NCI-H146 (cell line): ENCODE results near the gene CACNB2.

Source experiments
- DNase-seq: peaks from one replicate; lab custom pipeline; 2025; lab: John Stamatoyannopoulos, UW

CACNB2 gene

DNA sequence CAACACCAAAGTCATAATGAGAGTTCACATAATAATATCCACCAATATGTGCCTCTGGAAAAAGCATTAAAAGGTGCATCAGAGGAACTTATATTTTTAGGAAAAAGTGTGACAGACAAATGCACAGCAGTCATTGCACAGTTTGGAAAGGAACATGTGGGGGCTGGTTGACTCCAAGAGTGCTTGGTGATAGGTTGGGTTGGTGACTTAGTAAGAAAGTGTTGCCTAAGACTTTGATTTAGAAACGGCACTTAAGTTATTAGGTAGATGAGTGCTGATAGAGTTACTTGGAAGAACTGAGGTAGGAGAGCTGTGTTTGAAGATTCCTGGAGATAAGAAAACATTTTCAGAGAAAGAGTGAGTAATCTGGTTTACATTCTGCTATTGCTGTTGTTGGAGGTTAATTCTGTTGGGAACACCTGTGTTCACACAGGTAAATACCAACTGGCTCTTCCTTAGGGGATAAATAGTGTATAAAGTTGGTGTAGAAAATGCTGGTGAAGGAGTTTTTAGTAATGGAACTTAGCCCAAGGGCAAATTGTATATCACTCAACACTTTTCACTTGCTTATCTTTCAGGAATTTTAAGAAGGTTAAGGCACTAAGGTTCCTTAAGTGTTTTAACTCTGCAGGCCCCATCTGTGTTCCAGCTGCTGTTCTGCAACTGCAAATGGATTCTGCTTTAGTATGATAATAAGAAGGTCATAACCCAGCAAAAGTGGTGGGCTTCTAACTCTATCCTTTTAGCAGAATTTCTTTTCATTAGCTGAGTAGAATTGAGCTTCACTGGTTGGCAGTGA is 315.1 kb downstream of the CACNB2 start:
- DNase-seq = no peak

DNA sequence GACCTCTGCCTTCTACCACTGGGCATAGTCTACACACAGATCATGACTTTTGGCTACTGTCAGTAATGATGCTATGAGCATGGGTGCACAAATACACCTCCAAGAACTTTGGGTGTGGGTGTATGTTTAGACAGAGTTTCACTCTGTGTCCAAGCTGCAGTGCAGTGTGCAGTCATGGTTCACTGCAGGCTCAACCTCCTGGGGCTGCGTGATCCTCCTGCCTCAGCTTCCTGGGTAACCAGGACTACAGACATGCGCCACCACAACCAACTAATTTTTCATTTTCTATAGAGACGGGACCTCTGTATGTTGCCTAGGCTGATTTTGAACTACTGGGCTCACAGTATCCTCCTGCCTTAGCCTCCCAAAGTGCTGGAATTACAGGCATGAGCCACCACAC is 316.8 kb downstream of the CACNB2 start:
- no peak for DNase-seq

- no peak for DNase-seq
Measured at GRCh38 chr10:18460032-18460431, 319.8 kb downstream of the CACNB2 start.

GRCh38 chr10:18463673-18464211 is 323.5 kb downstream of the CACNB2 start:
- no peak for DNase-seq

DNA sequence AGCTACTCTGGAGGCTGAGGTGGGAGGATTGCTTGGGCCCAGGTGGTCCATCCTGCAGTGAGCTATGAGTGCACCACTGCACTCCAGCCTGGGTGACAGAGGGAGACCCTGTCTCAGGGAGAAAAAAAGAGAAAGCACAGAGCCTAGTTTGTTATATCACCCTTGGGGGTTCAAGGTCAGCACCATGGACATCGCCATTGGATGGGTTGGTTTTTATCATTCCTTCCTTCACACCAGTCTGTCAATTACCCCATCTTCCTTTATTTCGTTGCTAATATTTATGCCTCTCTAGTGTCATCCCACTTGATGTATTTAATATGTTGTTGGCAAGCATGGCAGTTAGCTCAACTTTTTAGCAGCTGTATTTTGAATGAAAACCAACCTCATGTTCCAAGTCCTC is 328.9 kb downstream of the CACNB2 start:
- DNase-seq = no peak

DNA sequence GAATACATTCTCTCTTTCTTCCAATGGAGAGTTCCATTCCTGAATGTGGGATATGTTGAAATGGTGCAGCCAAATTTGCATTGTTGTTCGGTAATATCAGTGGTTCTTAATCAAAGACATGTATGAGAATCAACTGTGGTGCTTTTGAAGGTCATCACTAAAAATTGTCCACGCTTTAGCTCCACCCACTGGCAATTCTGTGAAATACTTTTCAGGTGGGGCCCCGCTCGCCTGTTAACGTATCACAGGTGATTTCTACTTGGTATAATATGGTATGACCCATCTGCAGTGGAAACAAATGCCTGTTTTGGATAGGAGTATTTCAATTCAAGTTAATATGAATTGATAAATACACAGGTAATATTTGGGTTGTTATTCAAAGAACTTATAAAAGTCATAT is 332.8 kb downstream of the CACNB2 start:
- DNase-seq = peak; percentile 79

- peak; percentile 85 for DNase-seq
Measured at GRCh38 chr10:18473424-18474117, 333.3 kb downstream of the CACNB2 start.

DNA sequence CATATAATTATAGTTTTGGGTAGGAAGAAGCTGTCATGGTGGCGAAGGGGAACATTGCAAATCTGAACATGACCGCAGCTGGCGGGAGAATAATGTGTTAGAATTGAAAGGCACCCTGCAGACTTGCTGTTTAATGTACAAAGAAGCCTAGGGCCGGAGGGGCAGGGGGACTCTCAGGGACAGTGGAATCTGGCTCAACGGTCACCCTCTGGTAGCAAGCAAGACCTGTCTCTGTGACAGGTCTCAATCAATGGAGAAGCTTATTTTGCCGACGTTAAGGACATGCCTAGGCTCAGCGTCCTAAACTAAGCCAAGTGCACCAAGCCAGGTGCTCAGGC is 333.9 kb downstream of the CACNB2 start:
- peak; percentile 90 for DNase-seq

GRCh38 chr10:18476076-18476647 is 335.9 kb downstream of the CACNB2 start:
- DNase-seq = no peak

DNA sequence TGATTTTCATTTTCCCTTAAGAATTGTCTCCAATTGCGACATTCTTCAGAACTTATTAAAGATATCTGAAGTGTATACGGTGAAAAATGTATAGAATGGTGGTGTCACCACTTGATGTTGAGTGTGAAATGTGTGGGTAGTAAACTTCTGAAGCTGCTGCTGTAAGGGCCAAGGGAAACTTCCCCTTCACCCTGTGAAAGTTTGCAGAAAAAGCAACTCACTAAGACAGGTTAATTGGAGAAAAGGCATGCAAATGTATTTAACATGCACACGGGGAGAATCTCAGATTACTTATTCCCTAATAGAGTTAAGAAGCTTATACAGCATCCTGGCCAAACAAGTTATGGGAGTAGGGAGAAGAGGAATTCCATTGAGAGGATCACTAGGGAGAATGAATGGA is 338.1 kb downstream of the CACNB2 start:
- no peak for DNase-seq

DNA sequence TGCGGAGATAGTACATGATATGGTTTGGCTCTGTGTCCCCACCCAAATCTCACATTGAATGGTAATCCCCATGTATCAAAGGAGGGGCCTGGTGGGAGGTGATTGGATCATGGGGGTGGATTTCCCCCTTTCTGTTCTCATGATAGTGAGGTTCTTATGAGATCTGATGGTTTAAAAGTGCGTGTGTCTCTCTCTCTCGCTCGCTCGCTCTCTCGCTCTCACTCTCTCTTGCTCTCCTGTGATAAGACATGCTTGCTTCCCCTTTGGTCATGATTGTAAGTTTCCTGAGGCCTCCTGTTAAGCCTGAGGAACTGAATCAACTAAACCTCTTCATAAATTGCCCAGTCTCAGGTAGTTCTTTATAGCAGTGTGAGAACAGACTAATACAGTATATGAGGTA is 339.3 kb downstream of the CACNB2 start:
- no peak for DNase-seq

DNA sequence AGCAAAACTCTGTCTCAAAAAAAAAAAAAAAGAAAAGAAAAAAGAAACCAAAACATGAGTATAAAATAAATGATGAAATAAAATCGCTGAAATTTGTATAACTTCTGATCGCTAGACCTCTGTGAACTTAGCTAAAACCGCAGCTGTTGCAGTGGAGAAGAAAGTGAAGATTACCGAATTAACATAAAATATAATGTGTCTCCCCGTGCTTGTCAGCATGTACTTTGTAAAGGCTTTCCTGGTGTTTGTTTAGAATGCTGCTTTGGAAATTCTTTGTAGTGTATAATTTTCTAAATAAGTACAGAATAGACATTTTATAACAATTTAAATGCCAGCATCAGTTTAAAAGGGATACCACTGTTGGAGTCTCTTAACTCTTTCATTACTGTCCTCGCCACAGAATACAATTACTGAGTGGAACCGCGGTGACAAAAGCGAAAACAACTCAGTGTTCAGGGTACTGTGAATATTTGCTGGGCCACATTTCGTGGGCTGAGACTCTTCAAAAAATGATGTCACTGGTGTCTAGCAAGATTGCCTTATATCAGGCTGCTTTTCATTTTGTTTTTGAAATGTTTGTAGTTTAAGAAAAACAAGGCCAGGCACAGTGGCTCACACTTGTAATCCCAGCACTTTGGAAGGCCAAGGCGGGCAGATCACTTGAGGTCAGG is 343.4 kb downstream of the CACNB2 start:
- DNase-seq = no peak

DNA sequence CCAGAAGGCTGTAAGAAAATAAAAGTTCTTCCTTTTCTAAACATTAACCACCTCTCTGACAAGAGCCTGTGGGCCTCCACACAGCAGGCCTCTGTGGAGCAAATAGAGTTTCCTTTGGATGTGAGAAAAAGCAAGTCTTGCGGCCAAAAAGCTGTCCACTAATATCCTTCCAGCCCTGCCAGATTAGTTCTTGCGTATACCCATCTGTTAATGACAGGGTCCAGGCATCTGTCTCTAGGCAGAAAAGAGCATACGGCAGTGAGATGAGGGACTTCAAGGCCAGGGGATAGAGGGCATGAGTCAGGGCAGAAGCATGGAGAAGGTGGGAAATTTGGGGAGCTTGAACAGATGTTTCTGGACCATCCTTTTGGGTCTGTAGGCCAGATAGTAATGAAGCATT is 346.2 kb downstream of the CACNB2 start:
- peak; percentile 7 for DNase-seq

- no peak for DNase-seq
Measured at GRCh38 chr10:18490755-18491154, 350.5 kb downstream of the CACNB2 start.

DNA sequence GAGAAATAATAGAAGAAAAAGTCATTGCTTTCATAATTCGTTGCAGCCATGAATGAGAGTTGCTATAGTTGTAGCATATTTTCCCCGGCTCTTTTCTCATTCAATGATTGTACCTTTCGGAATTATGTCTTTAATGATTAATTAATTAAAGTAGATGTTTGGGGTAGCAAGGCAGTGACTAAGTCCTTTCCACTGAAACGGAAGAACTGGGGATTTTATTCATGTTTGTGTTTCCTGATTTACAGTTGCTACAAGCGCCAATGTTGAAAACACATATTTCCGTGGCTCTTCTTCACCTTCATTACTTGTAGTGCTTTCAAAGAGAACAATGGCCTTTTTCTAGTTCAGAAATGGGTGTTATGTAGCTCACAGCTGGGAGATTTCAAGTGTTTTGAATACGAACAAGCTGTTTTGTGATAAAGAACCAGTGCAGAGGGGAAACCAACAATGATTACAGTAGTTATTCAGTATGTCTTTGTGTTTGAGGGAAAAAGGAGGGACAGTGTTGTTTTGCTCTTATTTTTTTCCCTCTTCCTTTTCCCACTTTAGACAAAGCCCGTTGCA is 357.7 kb downstream of the CACNB2 start:
- DNase-seq = no peak

DNA sequence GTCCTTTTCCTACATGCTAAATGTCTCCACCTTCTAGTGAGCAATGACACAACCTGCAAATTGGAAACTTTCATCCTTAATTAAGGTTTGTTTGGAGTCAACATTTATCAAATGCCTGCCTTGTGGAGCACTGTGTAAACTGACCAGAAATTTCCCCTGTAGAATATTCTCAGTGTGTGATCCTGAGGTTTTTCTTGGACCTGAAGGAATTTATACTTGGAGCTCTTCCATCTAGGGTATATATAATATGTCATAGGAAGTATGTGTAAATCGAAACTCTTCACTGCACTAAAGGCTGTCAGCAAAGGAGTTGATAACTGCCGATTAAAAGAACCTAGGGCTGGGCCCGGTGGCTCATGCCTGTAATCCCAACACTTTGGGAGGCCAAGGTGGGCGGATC is 358.8 kb downstream of the CACNB2 start:
- DNase-seq = no peak

- DNase-seq = no peak
Measured at GRCh38 chr10:18500576-18500975, 360.4 kb downstream of the CACNB2 start.

DNA sequence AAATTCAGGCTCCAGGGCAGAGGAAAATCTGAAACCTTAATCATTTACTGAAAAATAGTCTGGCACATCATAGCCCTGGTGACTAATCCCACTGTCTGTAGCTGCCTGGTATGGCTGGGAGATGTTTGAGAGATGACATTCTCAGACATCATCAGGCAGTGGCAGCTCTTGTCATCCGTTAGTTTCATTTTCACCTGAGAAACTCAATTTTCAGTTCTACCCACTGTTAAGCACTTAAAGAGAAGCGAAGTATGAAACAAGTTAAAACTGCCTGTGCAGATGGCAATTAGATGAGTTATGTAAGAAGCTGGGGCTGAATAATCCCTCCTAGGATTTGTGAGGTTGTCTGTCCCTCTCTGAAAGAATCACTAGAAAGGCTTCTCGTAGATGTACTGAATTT is 361.0 kb downstream of the CACNB2 start:
- DNase-seq = no peak

DNA sequence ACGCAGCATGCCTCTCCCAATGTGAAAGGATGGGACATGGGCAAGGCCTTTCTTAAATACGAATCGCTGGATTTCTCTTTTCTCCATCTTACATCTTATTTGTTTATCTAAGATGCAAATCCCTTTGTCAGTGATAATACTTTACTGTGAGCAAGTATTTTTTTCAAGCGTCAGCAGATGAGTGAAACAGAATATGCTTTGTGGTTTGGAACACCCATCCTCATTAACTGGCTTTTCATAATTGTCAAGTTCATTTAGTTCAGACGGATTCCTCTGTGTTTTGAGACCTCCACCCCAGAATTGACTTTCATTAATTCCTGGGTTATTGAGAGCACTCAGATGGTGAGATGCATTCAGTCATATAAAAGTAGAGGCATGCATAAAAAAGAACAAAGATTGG is 361.4 kb downstream of the CACNB2 start:
- DNase-seq = no peak

- DNase-seq = no peak
Measured at GRCh38 chr10:18504161-18504560, 363.9 kb downstream of the CACNB2 start.

GRCh38 chr10:18505456-18506118 is 365.4 kb downstream of the CACNB2 start:
- DNase-seq = no peak

DNA sequence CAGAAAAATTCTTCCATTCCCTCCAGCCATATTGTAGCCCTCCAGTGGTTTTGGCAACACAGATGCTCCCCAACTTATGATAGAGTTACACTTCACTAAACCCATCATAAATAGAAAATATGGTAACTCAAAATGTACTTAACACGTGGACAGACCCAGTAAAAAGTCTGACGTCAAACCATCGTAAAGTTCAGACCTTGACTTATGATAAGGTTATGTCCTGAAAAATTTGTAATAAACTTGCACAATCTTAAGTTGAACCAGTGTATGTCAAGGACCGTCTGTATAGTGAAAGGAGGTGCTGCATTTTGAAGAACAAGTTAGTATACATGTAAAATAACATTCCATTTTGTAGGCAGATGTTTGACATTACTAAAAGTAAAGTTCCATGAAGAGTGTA is 368.4 kb downstream of the CACNB2 start:
- no peak for DNase-seq
